ENCODE data around the gene GLRX5.

GLRX5 gene

DNA sequence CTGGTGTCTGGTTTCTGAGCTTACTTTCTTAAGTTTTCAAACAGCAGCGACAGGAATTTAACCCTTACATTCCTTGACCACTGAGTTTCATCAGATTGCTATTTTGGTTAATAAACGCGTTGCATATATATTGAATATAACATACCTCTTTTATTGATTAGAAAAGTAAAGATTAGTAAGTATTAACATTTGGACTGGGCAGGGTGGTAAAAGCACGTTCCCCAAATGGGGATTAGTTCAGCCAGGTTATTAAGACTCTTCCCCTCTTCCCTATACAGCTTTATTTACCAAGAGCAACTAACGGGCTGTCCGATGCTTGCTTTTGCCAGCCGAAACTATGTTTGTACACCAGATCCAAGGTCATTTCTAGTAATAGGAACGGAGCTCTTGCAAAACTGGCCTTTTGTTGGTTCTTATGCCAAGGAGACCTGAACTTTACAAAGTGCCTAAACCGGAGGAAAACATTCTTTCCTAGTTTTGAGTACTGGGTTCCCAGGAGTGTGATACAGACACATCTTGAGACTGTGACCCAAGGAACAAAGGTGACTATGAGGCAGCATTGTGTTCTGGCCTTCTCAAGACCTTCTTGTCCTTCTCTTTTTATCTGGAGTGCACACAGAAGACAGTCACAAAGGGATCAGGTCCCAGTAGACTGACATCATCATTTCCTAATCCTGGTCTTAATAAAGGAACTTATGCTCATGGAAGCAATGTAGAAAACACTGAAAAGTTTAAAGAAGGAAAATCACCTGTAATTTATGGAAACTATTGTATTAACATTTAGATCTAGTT lies 2.6 kb downstream of the GLRX5 start:
- no peak for DNase-seq

DNA sequence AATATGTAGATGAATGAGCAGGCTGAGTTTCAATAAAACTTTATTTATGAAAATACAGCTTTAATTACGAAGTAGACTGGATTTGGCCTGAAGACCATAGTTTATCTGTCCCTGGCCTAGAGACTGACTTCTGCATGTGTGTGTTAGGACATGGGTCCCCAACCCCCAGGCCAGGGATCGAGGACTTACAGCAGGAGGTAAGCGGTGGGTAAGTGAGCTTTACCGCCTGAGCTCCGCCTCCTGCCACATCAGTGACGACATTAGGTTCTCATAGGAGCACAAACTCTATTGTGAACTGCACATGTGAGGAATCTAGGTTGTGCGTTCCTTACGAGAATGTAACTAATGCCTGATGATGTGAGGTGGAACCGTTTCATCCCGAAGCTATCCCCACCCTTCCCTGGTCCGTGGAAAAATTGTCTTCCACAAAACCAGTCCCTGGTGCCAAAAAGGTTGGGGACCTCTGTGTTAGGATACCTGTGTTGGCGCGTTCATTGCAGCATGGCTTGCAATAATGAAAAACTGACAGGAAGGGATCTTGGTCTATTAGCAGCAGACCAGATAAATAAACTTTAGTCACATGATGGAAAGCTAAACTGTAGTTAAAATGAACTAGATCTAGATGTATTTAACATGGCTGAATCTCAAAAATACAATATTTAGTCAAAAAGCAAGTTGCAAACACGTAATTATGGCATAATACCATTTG lies 4.1 kb downstream of the GLRX5 start:
- no peak for DNase-seq

DNA sequence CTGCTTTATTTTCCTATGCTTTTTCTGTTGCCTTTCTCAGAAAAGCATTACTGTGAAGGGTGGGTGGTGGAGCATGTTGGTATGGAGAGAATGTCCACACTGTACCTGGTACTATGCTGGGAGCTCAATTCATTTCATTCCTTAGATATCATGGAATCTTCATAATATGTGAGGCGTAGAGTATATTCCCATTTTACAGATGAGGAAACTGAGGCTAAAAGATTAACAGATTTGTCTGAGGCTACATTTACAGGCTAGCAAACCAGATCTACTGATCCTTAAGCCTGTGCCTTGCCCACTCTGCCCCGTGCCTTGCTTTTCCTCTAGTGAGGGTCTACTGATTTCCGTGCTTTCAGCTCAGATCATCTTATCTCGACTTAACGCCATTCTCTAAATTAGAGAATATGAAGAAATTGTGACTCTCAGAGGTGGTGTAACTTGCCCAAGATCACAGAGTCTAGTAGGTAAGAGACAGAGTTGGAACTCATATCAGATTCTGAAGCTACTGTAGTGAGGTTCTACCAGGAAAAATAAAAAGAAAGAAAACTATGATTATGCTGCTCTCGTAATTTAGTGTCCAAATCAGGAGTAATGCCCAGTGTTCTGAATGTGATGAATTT lies 5.5 kb downstream of the GLRX5 start:
- DNase-seq: no peak

DNA sequence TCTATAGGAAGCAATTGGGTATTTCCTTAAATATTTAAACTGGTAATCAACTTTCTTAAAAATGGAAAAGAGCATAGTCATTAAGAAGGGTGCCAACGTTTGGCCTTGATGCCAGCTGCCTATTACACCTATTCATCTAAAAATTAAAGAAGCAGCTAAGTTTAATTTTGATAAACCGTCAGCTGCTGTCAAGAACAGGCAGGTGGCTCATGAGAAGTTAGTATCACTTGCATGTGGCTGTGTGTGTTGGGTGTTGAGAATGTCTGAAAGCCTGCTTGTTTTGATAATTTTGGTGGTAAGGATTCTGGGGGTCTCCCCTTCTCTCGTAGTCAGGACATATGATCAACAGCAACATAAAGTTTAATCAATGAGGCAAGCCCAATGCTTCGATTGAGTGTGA lies 6.5 kb downstream of the GLRX5 start:
- DNase-seq: no peak

DNA sequence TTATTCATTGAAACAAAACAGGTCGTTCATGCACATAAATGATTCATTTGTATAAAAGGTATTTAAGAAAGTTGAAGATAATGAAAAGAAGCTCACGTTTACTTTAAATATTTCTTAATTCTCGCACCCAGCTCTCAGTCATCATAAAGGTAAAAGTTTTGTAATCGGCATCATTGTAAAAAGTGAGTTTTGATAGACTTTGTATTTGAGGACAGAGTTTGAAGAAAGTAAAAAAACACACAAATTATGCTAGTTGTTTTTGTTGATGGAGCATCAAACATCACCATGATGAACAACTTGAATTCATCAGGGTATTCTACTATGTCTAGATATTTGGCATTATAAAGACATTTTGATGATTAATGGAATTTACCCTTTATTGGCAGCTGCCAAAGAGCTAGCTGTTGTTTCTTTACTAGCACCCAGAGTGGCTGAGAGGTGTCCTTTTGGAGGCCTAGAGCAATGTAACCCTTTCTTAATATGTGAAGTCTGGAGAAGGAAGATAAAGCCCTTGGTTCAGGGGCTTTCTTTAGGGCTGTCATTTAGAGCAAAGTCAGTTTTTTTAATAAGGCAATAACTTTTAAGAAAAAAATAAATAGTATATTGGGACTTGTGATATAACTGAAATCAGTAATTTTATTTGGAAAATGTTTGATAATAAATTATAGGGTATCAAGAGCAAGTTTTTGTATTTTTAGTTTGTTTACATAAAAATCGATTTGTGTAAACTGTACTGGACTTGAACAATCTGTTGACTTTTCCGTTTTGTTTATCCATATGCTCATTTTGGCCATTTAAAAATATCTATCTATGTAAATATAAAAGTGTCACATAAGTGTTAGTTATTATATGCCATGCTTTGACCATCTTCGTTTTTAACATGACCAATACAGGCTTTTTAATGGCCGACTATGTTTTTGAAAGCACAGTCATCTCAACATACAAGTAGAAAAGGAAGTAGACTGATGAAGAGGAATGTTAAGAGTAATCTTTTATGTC lies 7.4 kb downstream of the GLRX5 start:
- no peak for DNase-seq

DNA sequence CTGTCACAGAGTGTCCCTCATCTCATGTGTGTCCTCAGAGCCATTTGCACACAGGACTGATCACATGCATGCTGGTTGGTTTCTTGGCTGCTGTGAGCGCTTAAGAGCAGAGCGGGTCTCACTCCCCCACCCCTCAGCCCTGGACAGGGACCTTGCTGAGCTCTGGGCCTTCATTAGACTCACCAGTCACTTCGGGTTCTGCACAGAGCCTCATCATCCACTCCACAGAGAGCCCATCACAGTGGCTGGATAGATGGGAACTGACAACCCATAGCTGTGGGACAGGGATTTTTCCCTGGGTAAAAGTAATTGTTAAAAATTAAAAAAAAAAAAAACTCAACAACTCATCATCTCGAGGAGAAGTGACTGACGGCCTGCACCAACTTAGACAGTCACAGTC lies 8.2 kb downstream of the GLRX5 start:
- DNase-seq: no peak

DNA sequence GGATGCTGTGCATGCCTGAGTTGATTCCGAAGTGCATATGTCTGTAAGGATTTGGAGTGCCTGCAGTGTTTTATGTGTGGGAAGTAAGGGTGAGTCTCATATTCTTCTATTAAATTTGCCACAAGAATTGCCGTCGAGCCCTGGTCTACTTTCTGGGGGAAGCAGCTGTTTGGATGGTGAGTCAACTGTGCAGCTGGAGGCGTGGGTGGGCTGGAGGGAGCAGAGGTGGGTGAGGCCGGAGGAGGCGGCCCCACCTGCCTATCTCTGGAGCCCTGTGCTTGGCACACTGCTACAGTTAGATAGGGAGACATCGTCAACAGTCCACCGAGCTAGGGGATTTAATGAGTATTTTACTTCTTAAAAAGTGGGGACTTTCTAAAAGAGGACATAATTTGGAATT lies 9.7 kb downstream of the GLRX5 start:
- DNase-seq: no peak

DNA sequence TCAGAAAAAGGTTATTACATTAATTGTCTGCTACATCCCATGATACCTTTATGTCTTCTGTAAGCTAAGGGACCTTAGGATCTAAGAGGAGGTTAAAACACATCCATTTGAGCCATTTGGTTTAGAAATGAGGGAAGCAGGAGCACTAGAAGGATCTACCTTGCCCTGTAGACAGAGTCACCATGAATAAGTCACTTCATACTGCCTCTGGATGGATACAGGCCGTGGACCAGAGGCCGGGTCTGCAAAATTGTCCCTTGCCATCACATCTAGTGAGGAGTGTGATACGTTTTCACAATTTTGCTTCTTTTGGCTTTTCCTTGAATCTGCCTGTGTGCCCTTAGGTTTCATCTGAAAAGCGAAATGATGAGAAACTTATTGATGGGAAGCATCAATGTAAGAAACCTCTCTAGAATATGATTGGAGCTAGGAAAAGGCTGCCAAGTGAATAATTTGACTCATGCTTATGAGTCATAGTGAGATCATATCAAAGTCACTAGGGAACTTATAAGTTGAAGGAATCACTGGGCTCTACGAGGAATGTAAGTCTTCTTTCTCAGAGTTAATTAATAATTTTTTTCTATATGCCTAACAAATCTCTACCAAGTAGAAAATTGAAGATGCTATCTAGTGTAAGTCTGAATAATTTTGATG lies 10.8 kb downstream of the GLRX5 start:
- DNase-seq: no peak

DNA sequence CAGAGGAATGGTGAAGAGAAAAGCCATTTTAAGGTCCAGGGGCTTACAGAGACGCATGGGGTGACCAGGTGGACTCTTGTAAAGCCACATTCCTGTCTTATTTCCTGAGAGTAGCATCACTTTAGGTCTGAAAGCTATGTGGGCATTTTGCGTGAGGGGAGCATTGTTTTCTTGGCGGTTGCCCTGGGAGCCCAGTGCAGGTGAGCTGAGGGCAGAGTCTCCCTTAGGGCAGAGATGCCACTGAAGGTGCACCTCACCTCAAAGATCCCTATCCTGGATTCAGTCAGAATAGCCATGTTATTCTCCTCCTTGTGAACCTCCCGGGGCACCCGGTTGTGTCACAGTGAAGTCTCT lies 12.4 kb downstream of the GLRX5 start:
- no peak for DNase-seq

DNA sequence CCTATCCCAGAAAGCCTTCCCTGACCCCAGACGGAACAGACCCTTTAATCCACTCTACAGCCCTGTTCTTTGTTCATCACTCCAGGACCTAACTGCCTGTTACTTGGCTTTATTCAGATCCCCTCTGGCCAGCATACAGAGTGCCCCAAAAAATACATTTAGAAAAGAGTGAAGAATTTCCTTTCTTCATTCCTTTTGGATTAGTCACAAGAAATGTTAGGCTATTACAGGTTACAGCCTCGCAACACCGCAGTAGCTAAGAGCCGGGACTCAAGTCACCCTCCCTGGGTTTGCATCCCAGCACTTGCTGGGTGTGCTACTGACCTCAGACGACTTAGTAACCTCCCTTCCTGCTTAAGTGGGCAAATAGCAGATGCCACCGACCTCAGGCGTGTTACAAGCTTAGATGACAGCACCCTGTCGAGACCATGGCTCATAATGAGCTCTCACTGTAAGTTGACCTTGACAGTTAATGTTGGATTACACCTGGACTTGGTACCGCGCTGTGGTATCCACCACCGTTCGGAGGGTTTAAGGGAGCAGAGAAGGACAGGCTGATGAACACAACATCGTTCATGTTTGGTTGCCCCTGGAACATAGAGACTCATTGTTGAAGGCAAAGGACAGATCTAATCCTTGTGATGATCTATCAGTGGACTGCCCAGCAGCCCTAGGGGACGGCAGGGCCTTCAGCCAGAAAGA lies 12.9 kb downstream of the GLRX5 start:
- DNase-seq: no peak

DNA sequence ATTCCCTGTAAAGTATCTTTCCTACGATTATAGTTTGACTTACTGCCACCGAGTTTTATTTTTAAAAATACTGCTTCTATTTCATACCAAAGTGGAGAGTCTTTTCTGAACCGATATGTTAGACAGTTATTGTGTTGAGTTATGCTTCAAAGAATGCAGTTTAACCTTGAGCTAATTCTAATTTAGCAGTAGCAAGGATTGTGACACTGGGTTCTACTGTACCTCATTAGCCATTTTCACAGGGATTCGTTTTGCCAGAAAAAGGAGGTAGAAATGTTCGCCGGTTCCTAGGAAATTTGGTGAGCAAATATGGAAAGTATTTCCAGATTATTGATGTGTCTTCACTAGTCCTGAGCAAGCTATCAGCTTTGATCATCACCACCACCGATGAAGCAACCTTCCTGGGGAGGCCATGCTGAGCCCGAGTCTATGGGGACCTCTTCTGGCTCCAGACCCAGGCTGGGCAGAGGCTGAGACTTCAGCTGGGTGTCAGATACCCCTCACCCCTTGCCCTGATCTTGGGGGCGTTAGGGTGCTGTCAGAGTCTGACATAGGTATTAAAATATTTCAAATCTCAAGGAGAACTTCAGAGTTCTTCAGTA lies 13.6 kb downstream of the GLRX5 start:
- no peak for DNase-seq

DNA sequence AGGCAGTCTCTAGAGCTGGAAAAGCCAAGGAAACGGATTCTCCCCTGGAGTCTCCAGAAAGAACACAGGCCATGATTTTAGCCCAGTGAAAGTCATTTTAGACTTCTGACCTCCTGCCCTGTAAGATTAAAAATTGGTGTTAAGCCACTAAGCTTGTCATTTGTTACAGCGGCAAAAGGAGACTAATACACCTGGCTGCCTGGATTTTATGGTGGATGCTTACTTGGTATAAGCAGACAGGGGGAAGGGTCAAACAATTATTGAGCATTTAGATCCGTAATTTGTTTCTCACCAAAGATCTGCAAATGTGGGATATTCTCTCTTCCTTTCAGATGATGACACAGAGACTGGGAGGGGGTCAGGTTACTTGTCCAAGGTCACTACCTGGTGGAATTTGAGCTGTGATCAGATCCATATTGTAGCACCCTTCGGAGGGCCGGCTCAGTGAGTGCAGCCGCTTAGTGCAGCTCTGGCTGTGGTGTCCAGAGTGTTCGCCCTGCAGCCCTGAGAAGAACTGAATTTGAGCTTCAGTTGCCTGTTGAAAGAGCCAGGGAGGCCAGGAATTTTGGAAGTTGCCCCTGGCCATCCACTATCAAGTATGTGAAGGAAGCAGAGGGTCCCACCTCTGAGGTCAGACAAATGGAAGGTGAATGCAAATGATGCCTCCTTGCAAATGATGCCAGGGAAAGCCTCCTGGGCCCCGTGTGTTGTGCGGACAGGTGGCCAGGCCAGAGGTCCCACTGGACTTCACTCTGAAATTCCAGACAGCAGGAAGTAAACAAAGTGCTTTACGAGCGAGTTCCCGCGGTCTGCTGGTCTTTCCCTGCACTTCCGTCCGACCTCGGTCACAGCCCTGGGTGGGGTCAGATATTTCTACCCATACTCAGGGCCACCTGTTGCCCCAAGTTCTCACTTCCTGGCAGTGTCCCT lies 15.1 kb downstream of the GLRX5 start:
- no peak for DNase-seq

DNA sequence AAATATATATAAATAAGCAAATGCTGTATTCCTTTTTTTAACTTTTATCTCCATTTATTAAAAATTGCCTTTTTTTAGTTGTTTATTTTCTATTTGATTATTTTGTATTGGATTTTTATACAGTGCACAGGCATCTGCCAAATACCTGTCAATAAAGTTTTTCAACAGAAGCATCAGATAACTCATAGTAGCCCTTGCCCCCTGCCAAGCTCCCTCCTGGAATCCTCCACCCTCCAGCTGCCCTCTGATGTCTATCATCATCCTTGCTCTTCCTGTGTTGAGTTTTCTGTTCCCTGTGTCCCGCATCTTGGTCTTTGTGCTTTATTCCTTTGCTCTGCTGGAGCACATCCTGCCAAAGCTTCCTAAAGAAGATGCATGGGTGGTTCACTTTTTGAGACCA lies 16.6 kb downstream of the GLRX5 start:
- DNase-seq: no peak

DNA sequence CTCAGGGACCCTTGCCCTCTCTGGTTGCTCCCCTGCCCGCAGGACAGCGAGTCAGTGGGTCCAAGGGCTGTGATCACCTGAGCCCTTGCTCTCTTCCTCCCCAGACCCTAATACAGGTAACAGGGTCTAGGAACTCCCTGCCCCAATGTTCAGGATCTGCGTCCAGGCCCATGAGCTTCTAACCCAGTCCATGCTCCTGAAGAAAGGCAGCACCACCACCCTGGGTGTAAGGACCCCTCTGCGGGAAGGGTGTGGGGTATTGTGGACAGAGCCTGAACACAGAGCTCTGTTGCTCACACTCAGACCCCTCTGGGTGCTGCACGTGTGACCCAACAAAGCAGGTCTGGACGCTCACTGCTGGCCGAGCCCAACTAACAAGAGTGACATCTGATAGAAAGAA lies 18.3 kb downstream of the GLRX5 start:
- DNase-seq: no peak

DNA sequence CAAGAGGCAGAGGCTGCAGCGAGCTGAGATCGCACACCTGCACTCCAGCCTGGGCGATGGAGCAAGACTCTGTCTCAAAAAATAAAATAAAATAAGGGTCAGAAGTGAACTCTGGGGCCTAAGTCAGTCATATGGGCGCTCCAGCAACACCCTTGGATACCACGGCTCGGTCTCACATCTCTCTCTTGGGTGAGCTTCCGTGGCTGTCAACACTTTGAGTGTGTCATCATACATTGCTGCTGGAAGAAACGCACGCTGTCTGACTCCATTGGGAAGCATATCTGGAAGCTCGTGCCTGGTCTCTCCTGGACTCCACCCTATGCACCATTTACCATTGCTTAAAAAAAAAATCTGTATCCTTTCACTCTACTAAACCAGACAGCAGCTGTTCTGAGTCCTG lies 20.2 kb downstream of the GLRX5 start:
- no peak for DNase-seq

DNA sequence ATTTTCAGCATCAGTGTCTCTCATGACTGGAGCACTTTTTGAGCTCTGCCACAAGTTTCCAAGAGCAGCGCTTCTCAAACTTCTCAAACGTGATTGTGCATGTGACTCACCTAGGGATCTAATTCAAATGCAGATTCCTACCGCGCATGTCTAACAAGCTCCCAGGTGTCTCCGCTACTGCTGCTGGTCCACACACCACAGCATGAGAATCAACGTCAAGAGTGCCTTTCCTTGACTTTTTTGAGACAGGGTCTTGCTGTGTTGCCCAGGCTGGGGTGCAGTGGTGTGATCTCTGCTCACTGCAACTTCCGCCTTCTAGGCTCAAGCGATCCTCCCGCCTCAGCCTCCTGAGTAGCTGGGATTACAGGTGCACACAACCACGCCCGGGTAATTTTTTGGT lies 22.4 kb downstream of the GLRX5 start:
- no peak for DNase-seq

DNA sequence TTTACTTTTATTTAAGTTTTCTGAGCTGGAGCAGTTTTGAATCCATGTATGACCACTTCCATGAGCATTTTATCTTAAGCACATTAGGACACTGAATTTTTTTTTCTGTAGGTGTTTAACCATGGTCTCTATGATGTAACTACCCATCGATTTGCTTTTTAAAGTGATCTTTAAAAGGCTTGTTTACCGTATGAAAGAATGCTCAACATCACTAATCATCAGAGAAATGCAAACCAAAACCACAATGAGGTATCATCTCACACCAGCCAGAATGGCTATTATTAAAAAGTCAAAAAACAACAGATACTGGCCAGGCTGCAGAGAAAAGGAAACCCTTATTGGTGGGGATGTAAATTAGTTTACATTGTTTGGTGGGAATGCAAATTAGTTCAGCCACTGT lies 23.0 kb downstream of the GLRX5 start:
- no peak for DNase-seq

DNA sequence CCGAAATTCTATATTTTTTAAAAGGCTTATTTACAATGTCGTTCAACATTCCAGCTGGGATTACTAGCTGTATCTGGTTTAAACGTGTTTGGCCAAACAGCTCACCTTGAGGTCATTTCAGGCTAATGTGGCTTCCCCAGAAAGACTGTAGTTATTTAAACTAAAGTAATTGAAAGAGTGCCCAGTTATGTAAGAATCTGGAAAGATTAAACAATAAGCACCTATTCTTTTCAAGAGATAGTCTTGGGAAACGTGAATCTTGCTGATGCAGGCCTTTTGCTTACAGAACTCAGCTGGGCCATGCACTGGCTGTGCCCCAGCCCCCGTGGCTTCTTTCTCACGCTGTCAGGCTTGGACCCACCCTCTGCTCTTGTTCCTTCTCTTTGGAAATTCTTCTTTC lies 24.4 kb downstream of the GLRX5 start:
- DNase-seq: no peak

DNA sequence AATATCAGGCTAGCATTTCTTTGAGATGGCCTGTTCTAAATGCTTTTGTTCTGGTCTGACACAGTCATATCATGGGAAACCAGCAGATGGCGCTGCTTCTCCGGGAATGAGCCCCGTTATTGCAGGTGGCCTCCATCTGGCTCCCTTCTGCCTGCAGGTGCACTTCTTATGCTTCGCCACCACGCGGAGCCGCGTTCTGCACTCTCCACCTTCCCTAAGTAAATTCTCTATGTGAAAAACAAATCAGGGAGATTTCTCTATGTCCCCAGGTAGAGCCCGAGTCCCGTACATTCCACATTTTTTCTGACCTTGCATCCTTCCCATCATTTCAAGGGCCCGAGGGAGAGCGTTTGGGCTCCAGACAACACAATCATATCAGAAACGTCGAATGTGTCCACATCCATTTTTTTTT lies 26.2 kb downstream of the GLRX5 start:
- peak; percentile 97 for DNase-seq

Measured in NCI-H2107 (cell line).